OCI-LY7 (cell line): ENCODE results near the gene CYBB.

Source experiments
- EZH2phosphoT487 ChIP-seq: fragments of 200-600 bp; sonication (generic); IDR thresholded peaks from 2 replicates; pipeline ENCODE4 v1.6.1; 2018; ENCODE audit warnings: low read depth, borderline replicate concordance, mild to moderate bottlenecking, mixed run types, antibody characterized with exemption, low read length, moderate library complexity, mixed read lengths
- TF ChIP-seq, protein P1 (sequence below): fragments of 200-600 bp; sonication (generic); conservative IDR thresholded peaks from 2 replicates; pipeline ENCODE4 v1.5.1; 2014; ENCODE audit warnings: mild to moderate bottlenecking, antibody characterized with exemption, low read length, moderate library complexity, mixed read lengths

DNA sequence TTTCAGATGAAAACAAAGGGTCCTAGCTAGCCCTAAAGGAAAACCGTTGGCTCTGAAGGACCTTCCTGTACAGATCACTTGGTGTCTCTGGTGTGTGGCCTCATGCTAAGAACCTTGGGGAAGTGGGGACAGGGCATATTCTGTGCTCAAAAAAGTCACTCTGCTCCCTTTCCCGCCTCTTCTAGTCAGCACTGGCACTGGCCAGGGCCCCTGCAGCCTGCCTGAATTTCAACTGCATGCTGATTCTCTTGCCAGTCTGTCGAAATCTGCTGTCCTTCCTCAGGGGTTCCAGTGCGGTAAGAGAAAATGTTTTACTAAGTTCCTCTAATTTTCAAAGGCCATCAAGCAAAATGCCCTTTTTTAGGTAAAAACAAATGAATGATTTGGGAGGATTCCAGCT lies 3.4 kb downstream of the CYBB start:
- TF ChIP-seq, protein P1, sequence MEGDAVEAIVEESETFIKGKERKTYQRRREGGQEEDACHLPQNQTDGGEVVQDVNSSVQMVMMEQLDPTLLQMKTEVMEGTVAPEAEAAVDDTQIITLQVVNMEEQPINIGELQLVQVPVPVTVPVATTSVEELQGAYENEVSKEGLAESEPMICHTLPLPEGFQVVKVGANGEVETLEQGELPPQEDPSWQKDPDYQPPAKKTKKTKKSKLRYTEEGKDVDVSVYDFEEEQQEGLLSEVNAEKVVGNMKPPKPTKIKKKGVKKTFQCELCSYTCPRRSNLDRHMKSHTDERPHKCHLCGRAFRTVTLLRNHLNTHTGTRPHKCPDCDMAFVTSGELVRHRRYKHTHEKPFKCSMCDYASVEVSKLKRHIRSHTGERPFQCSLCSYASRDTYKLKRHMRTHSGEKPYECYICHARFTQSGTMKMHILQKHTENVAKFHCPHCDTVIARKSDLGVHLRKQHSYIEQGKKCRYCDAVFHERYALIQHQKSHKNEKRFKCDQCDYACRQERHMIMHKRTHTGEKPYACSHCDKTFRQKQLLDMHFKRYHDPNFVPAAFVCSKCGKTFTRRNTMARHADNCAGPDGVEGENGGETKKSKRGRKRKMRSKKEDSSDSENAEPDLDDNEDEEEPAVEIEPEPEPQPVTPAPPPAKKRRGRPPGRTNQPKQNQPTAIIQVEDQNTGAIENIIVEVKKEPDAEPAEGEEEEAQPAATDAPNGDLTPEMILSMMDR, result no peak
- no peak for TF ChIP-seq EZH2phosphoT487
